ENCODE data around the gene BPI. TPM values are rescaled to one million over a fixed set of nuclear protein-coding genes. Genes with fewer than 3 reads are reported as not detected.

The BPI gene
- total RNA-seq, 1 experiment from 2014 or later = not detected

- Histone ChIP-seq H3K4me1 (no peaks in the 10 kb centered on the region), H3K36me3 (ENCODE audit: control insufficient read depth, insufficient read depth, low read length) (no peaks in the 10 kb centered on the region), H3K27me3 (replicated peaks; ENCODE audit: control insufficient read depth, insufficient read depth, low read length) (no peaks in the 10 kb centered on the region), H3K9me3 (no peaks in the 10 kb centered on the region), H3K4me3 (ENCODE audit: low read depth, low read length) (no peak overlapping the region)
- no peak overlapping the region for H3K27ac Mint-ChIP-seq (ENCODE audit: unreplicated experiment)
- intact Hi-C loops (cut with micrococcal nuclease; ENCODE audit: unreplicated experiment) = no loop called here
- no peak for TF ChIP-seq CTCF (IDR thresholded peaks at IDR 0.05; ENCODE audit: insufficient read depth in 1 of 2, low read depth in 1 of 2, low read length in 1 of 2, severe bottlenecking in 1 of 2, unreplicated experiment in 1 of 2)
- ChIA-PET CTCF (interaction anchor here (1.1 kb wide), 1 partner anchor 11 kb away, joined by 3 read pairs; no protein-coding TSS in a partner anchor), POLR2A (no interaction called here)
- H3K27me3 Mint-ChIP-seq (ENCODE audit: insufficient read depth, unreplicated experiment) = no peaks in the 10 kb centered on the region
- no peaks in the 10 kb centered on the region for H3K9me3 Mint-ChIP-seq (ENCODE audit: unreplicated experiment)
- H3K4me1 Mint-ChIP-seq (ENCODE audit: low read depth, unreplicated experiment) = no peaks in the 10 kb centered on the region
- H3K4me3 Mint-ChIP-seq (ENCODE audit: unreplicated experiment) = no peak overlapping the region
- no peaks in the 10 kb centered on the region for H3K36me3 Mint-ChIP-seq (ENCODE audit: insufficient read depth, unreplicated experiment)
- no TSS peak for BruUV-seq (replicated peaks)
- DNase-seq = no peak
Observed at GRCh38 chr20:38349856-38350255, 45.9 kb downstream of the BPI start.

- no peaks in the 10 kb centered on the region for H3K36me3 ChIP-seq (ENCODE audit: control insufficient read depth, insufficient read depth, low read length)
- no peaks in the 10 kb centered on the region for H3K4me1 ChIP-seq
- Mint-ChIP-seq H3K27me3 (ENCODE audit: insufficient read depth, unreplicated experiment) (no peaks in the 10 kb centered on the region), H3K4me3 (ENCODE audit: unreplicated experiment) (no peak overlapping the region), H3K9me3 (ENCODE audit: unreplicated experiment) (no peaks in the 10 kb centered on the region), H3K27ac (ENCODE audit: unreplicated experiment) (no peak overlapping the region), H3K36me3 (ENCODE audit: insufficient read depth, unreplicated experiment) (no peaks in the 10 kb centered on the region), H3K4me1 (ENCODE audit: low read depth, unreplicated experiment) (no peaks in the 10 kb centered on the region)
- H3K9me3 ChIP-seq = no peaks in the 10 kb centered on the region
- DNase-seq = no peak
- intact Hi-C loops (cut with micrococcal nuclease; ENCODE audit: unreplicated experiment) = no loop called here
- TF ChIP-seq CTCF (IDR thresholded peaks at IDR 0.05; ENCODE audit: insufficient read depth in 1 of 2, low read depth in 1 of 2, low read length in 1 of 2, severe bottlenecking in 1 of 2, unreplicated experiment in 1 of 2) = no peak
- H3K27me3 ChIP-seq (replicated peaks; ENCODE audit: control insufficient read depth, insufficient read depth, low read length) = no peaks in the 10 kb centered on the region
- ChIA-PET CTCF (no interaction called here), POLR2A (no interaction called here)
- no TSS peak for BruUV-seq (replicated peaks)
- H3K4me3 ChIP-seq (ENCODE audit: low read depth, low read length) = no peak overlapping the region
Observed at GRCh38 chr20:38350879-38351775, 47.2 kb downstream of the BPI start.

DNA sequence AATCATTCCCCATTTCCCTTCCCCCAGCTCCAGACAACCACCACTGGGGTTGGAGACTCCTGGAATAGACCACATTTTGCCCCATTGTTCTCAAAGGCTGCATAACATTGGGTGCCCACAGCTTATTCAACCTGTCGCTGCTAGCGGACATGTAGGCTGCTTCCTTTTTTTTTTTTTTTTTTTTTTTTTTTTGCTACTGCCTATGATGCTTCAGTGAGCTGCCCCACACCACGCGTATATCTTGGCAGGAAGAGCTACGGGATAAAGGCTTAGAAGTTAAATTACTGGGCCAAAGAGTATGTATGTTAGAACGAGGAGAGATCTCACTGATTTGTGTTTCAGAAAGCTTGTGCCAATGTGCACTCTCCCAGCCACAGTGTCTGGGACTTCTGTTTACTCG lies 49.4 kb downstream of the BPI start:
- BruUV-seq (replicated peaks) = no TSS peak
- H3K4me1 Mint-ChIP-seq (ENCODE audit: low read depth, unreplicated experiment) = no peaks in the 10 kb centered on the region
- H3K9me3 Mint-ChIP-seq (ENCODE audit: unreplicated experiment) = no peaks in the 10 kb centered on the region
- Histone ChIP-seq H3K9me3 (no peaks in the 10 kb centered on the region), H3K4me1 (no peaks in the 10 kb centered on the region), H3K36me3 (ENCODE audit: control insufficient read depth, insufficient read depth, low read length) (no peaks in the 10 kb centered on the region), H3K4me3 (ENCODE audit: low read depth, low read length) (no peak overlapping the region), H3K27me3 (replicated peaks; ENCODE audit: control insufficient read depth, insufficient read depth, low read length) (no peaks in the 10 kb centered on the region)
- H3K4me3 Mint-ChIP-seq (ENCODE audit: unreplicated experiment) = no peak overlapping the region
- ChIA-PET POLR2A (interaction anchor here (0.6 kb wide), 1 partner anchor 82 kb away, joined by 7 read pairs; the partner anchor contains the start of gene SNHG17), CTCF (interaction anchor here (0.6 to 1.4 kb wide), 5 partner anchors 12 to 119 kb away, joined by 3 to 5 read pairs (median 4); no protein-coding TSS in a partner anchor)
- no peak for DNase-seq
- no peaks in the 10 kb centered on the region for H3K36me3 Mint-ChIP-seq (ENCODE audit: insufficient read depth, unreplicated experiment)
- no peak for TF ChIP-seq CTCF (IDR thresholded peaks at IDR 0.05; ENCODE audit: insufficient read depth in 1 of 2, low read depth in 1 of 2, low read length in 1 of 2, severe bottlenecking in 1 of 2, unreplicated experiment in 1 of 2)
- H3K27me3 Mint-ChIP-seq (ENCODE audit: insufficient read depth, unreplicated experiment) = no peaks in the 10 kb centered on the region
- intact Hi-C loops (cut with micrococcal nuclease; ENCODE audit: unreplicated experiment) = no loop called here
- H3K27ac Mint-ChIP-seq (ENCODE audit: unreplicated experiment) = no peak overlapping the region
